NCI-H1105 (cell line): Measurements from ENCODE around the gene PIP4P1.
"Not testable (repeated sequence)": the region's sequence is repeated elsewhere in the genome, so short reads cannot be mapped to it uniquely, and the experiment has no call there.

Source experiments
- DNase-seq: peaks from one replicate; lab custom pipeline; 2025; lab: John Stamatoyannopoulos, UW

Gene PIP4P1

GRCh38 chr14:20476776-20477175, 15.5 kb upstream of the PIP4P1 start:
- DNase-seq: no peak

DNA sequence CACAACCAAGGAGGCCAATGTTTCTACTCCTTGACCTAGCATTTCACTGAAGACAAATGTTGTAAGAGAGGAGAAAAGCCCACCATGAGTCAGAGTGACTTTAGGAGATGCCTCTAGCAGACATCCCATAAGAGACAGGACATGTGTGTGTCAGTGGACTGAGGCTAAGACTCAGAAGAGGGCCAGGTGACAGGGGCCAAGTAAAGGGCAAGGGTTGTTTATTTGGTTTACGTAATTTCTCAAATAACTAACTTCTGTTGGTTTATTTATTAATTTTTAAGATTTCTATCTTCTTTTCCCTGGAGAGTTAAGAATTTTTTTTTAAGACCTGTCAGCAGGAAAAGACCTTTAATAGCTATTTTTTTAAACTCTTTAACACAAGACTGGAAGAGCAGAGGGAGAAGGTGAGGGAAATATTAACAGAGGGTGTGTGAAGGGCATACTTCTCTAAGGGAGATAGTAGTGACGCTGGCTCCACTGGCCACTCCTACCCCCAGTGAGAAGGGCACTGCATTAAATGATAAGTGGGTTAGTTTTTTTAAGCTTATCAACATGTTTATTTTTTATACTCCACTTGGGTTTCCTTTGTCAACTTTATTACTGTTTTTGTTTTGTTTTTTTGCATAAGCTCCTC, 11.4 kb upstream of the PIP4P1 start:
- DNase-seq: no peak

DNA sequence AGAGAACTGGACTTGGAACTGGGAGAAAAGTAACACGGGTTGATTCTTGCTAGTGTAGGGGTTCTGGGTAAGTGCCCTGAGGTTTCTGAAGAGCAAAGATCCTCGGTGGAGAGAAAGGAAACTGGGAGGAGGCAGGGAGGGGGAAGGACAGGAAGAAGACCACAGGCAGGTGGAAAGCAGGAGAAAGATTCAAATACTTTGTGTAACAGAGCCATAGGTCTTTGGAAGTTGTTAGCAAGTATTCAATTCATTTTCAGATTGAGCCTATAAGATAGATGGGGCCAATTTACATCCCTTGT, 9.3 kb upstream of the PIP4P1 start:
- no peak for DNase-seq

DNA sequence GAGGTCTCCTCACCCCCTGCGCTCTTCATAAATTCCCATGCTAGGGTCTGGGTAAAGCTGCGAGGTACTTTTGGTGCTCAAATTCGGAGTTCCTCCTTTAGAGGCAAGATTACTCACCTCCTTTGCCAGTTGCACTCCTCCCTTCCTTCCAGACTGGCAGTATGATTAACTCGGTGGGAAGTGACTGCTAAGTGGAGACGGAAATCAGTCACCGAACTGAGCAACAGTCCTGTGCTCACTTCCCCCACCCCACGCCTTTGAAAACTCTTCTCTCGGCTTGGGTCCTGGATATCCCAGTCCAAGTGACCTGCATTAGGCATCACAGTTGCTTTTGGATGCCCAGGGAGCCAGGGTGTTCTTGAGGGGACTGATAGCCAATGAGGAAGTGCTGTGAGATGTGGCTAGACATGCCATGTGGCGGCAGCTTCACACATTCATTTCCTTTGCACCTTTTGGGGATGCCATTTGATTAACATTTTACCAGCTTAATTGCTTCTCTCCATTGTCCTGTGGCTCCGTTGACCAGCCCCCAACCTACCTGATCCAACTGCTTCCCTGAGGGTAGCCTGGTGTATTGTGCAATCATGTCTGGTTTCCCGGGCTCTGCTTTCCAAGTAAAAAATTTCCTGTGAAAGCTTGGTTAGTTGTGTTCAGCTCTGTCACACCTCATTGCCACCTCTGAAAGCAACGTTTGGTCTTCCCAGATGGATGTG, 8.8 kb upstream of the PIP4P1 start:
- peak; percentile 16 for DNase-seq

DNA sequence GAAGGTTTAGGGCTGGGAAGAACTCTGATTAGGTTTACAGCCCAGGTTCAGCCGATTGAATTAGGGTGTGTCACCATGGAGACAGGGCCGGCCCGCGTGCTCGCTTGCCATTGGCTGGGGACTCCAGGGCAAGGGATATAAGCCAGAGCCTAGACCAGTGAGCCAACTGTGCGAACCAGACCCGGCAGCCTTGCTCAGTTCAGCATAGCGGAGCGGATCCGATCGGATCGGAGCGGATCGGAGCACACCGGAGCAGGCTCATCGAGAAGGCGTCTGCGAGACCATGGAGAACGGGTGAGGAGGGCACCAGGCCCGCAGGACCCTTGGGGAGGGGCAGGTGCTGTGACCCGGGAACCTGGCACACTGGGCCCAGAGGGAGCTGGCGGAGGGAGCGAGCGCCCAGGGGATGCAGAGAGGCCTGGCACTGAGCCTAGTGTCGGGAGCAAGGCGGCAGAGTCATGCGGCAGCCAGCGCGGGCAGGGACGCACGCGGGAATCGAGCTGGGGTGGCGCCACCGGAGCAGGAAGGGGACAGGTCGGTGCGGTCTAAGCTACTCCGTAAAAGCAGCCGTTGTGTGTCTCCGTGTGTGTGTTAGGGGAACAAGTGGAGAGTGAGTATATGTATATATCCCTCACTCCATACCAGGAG, 8.1 kb upstream of the PIP4P1 start, which contains the start of gene PNP:
Gene PNP (plus strand): TSS at position 165 of the 648 bp plus-strand sequence. CDS start 119 bp downstream, at position 284.
- DNase-seq: peak; percentile 93

GRCh38 chr14:20468764-20469241, 7.6 kb upstream of the PIP4P1 start:
- no peak for DNase-seq

DNA sequence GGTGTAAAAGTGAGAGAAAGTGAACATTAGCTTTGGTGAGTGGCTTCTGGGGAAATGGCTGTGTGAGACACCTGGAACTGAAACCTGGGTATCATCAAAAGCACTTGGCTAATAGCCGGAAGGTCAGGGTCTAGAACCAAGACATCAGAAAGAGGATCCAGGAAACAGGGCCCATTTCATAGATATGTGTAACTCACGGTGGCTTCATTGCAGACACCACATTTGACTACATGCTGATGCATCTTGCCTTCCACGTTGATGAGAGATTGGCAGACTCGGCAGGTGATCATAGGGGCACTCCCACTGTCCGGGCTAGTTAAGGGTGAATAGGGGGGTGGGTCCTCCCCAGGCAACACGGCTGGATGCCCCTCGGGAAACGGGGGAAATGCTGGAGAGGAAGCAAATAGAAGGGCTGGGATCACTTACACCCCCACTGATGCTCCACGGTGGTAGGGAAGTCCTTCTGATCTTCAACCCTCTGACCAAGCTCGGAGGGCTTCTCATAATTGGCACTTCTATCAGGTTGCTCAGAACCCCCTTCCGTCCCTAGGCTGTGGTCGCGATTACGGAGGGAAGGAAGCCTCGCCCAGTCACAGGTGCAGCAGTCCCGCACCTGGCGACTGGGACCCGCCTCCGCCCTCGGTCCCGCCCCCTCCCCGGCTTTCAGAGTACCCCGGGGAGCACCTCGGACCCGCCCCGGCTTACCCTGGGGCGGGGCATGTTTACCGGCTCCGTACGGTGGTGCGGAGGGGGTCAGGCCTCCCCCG, 593 bp downstream of the PIP4P1 start:
- peak; percentile 68 for DNase-seq

- no peak for DNase-seq
Observed at GRCh38 chr14:20458031-20458789, 3.0 kb downstream of the PIP4P1 start.

- DNase-seq: no peak
Observed at GRCh38 chr14:20456971-20457370, 4.3 kb downstream of the PIP4P1 start.

- peak; percentile 84 for DNase-seq
Observed at GRCh38 chr14:20455355-20456300, 5.6 kb downstream of the PIP4P1 start.

GRCh38 chr14:20454516-20455354, 6.5 kb downstream of the PIP4P1 start, which contains the start of the genes APEX1 and OSGEP:
Gene APEX1 (plus strand): TSS chr14:20455226. CDS start chr14:20455646, 420 bp downstream.
Gene OSGEP (minus strand): TSS chr14:20454812. CDS start chr14:20454683, 129 bp downstream.
- peak; percentile 99 for DNase-seq

DNA sequence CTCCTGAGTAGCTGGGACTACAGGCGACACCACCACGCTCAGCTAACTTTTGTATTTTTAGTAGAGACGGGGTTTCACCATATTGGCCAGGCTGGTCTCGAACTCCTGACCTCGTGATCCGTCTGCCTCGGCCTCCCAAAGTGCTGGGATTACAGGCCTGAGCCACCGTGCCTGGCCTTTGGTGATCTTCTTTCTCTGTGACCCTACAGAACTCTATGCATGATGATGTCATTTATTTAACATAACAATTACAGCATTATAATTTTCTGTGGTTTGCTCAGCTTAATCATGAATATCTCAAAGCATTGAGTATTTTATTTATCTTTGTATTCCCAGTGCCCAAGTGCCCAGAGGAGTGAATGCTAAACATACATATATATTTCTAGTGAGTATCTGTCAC, 8.4 kb downstream of the PIP4P1 start:
- DNase-seq: not testable (repeated sequence)

DNA sequence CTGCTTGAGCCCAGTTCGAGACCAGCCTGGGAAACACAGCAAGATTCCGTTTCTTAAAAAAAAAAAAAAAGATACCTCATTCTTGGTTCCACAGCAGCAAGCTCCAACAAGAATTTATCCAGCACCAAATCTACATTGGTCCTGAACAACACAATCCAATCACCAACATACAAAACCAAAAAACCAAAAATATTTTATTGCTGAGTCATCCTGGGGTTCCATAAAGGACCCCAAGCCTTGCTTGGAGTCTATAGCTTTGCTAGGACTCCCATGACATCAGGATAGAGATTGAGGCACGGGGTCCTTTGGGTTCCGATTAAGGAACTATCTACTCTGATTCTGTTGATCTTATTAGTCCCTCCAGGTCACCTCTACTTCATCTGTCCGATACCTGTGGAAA, 14.3 kb downstream of the PIP4P1 start:
- no peak for DNase-seq

- not testable (repeated sequence) for DNase-seq
Observed at GRCh38 chr14:20443650-20444049, 17.6 kb downstream of the PIP4P1 start.

- DNase-seq: no peak
Observed at GRCh38 chr14:20441461-20441860, 19.8 kb downstream of the PIP4P1 start.

- DNase-seq: no peak
Observed at GRCh38 chr14:20440882-20441281, 20.4 kb downstream of the PIP4P1 start.

DNA sequence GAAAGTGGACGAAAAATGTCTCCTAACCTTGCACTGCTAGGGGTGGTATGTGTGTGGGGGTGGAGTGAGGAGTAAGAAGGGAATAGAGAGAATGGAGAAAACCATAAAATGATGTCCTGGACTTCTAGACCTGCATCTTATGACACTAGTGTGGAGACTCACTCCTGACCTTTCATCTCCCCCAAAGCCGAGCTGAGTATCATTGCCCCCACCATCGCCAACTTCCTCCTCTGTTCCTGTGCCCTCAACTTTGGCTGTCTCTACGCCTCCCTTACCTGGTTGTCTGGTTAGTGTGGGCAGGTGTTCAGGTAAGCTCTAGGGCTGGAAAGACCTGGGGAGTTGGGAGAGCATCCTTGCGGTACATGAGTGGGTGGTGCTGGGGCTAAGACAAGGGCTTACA, 20.8 kb downstream of the PIP4P1 start:
- DNase-seq: no peak

DNA sequence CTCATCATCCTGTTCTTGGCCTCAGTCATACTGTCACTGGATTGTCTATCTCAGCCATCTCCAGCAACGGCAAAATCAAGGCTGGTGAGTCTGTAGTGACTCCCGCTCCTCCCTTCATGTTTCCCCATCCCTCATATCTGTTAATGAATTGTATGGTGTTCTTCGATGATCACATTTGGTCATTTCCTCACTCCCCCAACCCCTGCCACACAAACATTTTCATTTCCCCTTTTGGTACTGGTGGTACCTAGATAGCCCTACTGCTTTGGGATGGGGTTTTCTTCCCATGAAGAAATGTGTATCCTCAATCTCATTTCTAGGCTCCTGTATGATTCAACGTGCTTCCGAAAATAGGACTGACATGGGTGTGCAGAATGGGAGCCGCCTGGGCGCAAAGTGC, 22.6 kb downstream of the PIP4P1 start:
- no peak for DNase-seq

GRCh38 chr14:20436363-20436755, 24.9 kb downstream of the PIP4P1 start:
- no peak for DNase-seq
